Stimulated activated memory B cell treated with anti-CD40 and anti-IgM and Interleukin-4, amounts not matched to agents 10 μg/mL and 1 μg/mL and 100 μg/mL, for 72 hours (primary cell): ENCODE results near the gene LARP7.
"Not testable (repeated sequence)": the region's sequence is repeated elsewhere in the genome, so short reads cannot be mapped to it uniquely, and the experiment has no call there.

Source experiments
- ATAC-seq: fragments of 150-1000 bp; cut with Tn5 transposase; 2 replicates; pipeline ENCODE4 v1.10.0; 2021
- H3K27ac Mint-ChIP-seq: one replicate; pipeline ENCODE4 v1.8.0; 2022; ENCODE audit warnings: mild to moderate bottlenecking, mixed read lengths
- H3K27me3 Mint-ChIP-seq: one replicate; pipeline ENCODE4 v1.8.0; 2022; ENCODE audit warnings: mixed read lengths
- H3K36me3 Mint-ChIP-seq: one replicate; pipeline ENCODE4 v1.8.0; 2022; ENCODE audit warnings: mixed read lengths
- H3K4me1 Mint-ChIP-seq: one replicate; pipeline ENCODE4 v1.8.0; 2022; ENCODE audit warnings: mixed read lengths
- H3K4me3 Mint-ChIP-seq: one replicate; pipeline ENCODE4 v1.8.0; 2022; ENCODE audit warnings: mild to moderate bottlenecking, moderate library complexity, mixed read lengths
- H3K9me3 Mint-ChIP-seq: one replicate; pipeline ENCODE4 v1.8.0; 2022; ENCODE audit warnings: mixed read lengths

The LARP7 gene

DNA sequence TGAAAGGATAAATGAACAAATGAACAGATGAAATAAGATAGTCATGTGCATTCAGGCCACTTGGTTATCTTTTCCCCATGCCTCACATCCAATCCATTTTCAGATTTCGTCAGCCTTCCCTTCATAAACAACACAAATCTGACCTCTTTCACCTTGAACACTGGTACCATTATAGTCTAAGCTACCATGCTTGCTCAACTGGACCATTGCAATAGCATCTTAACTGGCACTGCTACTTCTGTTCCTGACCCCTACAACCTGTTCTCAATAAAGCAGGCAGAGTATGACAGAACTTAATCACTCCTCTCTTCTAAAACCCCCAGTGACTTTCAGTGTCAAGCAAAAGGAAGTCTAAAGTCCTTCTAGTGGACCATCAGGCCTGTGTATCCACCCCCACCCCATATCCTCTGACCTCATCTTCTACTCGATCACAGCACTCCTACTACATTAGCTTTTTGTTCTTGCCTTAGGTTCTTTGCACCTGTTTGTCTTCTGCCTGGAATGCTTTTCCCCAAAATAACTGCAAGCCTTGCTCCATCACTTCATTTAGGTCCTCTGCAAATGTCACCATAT is 40.7 kb downstream of the LARP7 start:
- Mint-ChIP-seq H3K27me3 (no peaks in the 10 kb centered on the region), H3K4me1 (no peaks in the 10 kb centered on the region), H3K36me3 (no peaks in the 10 kb centered on the region), H3K4me3 (no peak overlapping the region), H3K27ac (no peak overlapping the region), H3K9me3 (no peaks in the 10 kb centered on the region)
- ATAC-seq = no peak

- Mint-ChIP-seq H3K9me3 (no peaks in the 10 kb centered on the region), H3K27ac (no peak overlapping the region), H3K4me1 (no peaks in the 10 kb centered on the region), H3K27me3 (no peaks in the 10 kb centered on the region), H3K4me3 (no peak overlapping the region), H3K36me3 (no peaks in the 10 kb centered on the region)
- ATAC-seq = no peak
Observed at GRCh38 chr4:112680996-112681395, 44.1 kb downstream of the LARP7 start.

GRCh38 chr4:112693507-112693906 is 56.6 kb downstream of the LARP7 start:
- Mint-ChIP-seq H3K9me3 (no peaks in the 10 kb centered on the region), H3K27ac (no peak overlapping the region), H3K4me3 (no peak overlapping the region), H3K4me1 (no peaks in the 10 kb centered on the region), H3K36me3 (no peaks in the 10 kb centered on the region), H3K27me3 (no peaks in the 10 kb centered on the region)
- ATAC-seq = no peak

DNA sequence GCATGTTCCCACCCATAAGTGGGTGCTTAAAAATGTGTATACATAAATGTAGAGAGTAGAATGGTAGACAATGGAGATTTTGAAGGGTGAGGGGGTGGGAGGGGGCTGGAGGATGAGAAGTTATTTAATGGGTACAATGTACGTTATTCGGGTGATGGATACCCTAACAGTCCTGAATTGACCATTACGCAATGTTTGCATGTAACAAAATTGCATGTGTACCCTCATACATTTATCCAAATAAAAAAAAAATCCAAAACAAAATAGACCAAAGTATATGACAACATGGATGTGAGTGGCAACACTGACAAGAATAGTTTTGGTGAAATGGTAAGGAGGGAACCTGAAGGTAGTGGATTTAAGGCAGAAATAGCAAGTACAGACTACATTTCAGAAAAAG is 63.7 kb downstream of the LARP7 start:
- Mint-ChIP-seq H3K27ac (no peak overlapping the region), H3K9me3 (no peaks in the 10 kb centered on the region)

GRCh38 chr4:112702892-112703291 is 65.9 kb downstream of the LARP7 start:
- ATAC-seq = no peak
- peaks cover 24% of the 10 kb centered on the region for H3K4me1 Mint-ChIP-seq

More for the DNA sequence above, 63.7 kb downstream of the LARP7 start:
- ATAC-seq = no peak
- Mint-ChIP-seq H3K4me3 (no peak overlapping the region), H3K4me1 (peaks cover 13% of the 10 kb centered on the region), H3K27me3 (peaks cover 38% of the 10 kb centered on the region), H3K36me3 (no peaks in the 10 kb centered on the region)

GRCh38 chr4:112704322-112704721 is 67.4 kb downstream of the LARP7 start:
- Mint-ChIP-seq H3K4me3 (no peak overlapping the region), H3K27ac (no peak overlapping the region), H3K36me3 (no peaks in the 10 kb centered on the region), H3K27me3 (peaks cover 52% of the 10 kb centered on the region), H3K4me1 (peaks cover 24% of the 10 kb centered on the region), H3K9me3 (no peaks in the 10 kb centered on the region)
- no peak for ATAC-seq

More at GRCh38 chr4:112702892-112703291, 65.9 kb downstream of the LARP7 start:
- H3K27ac Mint-ChIP-seq = no peak overlapping the region
- no peaks in the 10 kb centered on the region for H3K9me3 Mint-ChIP-seq
- no peak overlapping the region for H3K4me3 Mint-ChIP-seq
- H3K36me3 Mint-ChIP-seq = no peaks in the 10 kb centered on the region
- H3K27me3 Mint-ChIP-seq = peaks cover 53% of the 10 kb centered on the region

GRCh38 chr4:112704991-112705845 is 68.3 kb downstream of the LARP7 start:
- H3K36me3 Mint-ChIP-seq = no peaks in the 10 kb centered on the region
- ATAC-seq = no peak
- H3K27ac Mint-ChIP-seq = peak overlapping the region; percentile 38
- no peaks in the 10 kb centered on the region for H3K9me3 Mint-ChIP-seq
- peaks cover 52% of the 10 kb centered on the region for H3K27me3 Mint-ChIP-seq
- peaks cover 24% of the 10 kb centered on the region for H3K4me1 Mint-ChIP-seq
- H3K4me3 Mint-ChIP-seq = peak overlapping the region; percentile 78

DNA sequence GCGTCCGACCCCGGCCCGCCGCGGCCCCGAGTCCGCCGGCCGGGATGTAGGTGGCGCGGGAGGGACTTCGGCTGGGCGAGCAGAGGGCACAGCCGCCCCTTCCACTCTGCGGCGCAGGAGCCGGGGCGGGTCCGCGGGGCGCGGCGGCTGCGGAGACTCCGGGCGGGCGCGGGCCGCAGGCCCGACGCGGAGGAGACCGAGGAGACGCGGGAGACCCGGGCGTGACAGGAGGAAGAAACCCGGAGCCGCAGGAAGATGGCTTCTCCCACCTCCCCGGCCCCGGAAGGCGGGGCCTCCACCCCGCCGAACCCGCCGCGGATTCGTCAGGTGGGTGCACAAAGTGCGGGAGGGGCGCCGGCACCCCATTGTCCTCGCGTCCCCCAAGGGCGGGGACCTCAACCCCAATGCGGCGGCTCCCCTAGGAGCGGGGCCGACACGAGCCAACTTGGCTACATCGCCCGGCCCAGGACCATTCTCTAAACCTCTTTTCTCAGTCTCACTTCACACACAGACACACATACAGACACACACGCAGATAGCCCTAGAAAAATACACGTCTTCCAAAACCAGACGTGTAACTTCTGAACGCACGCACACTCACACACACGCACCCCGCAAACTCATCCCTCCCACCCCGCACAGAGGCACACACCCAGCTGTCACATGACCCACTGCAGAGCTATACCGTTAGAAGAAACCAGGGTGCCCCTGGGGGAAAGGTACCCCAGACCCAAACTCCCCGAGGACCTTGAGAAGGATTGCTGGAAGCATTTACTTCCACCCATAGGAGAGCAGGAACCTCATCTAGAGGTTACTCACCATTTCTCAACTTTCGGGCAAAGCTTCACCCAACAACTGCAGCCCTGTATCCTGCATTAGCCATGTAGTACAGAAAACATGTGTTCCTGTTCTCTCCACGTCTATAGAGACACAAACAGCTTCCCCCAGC is 69.2 kb downstream of the LARP7 start:
- ATAC-seq = peak; percentile 68
- H3K27ac Mint-ChIP-seq = peak overlapping the region; percentile 45
- H3K4me3 Mint-ChIP-seq = peak overlapping the region; percentile 97
- H3K4me1 Mint-ChIP-seq = peaks cover 24% of the 10 kb centered on the region
- H3K27me3 Mint-ChIP-seq = peaks cover 44% of the 10 kb centered on the region
- H3K36me3 Mint-ChIP-seq, H3K9me3 Mint-ChIP-seq: not testable (repeated sequence)

GRCh38 chr4:112706840-112707207 is 69.9 kb downstream of the LARP7 start:
- Mint-ChIP-seq H3K36me3 (no peaks in the 10 kb centered on the region), H3K9me3 (no peaks in the 10 kb centered on the region), H3K4me1 (peaks cover 24% of the 10 kb centered on the region), H3K27ac (peak overlapping the region; percentile 45), H3K27me3 (peaks cover 43% of the 10 kb centered on the region), H3K4me3 (peak overlapping the region; percentile 97)
- ATAC-seq = no peak
